ENCODE results near the gene SCGB1A1. TPM values are rescaled to one million over a fixed set of nuclear protein-coding genes. Genes with fewer than 3 reads are reported as not detected.
A peak's percentile ranks its signal among the peaks of the same experiment; 100 is the strongest.

Gene SCGB1A1
- polyA plus RNA-seq, 1 of the 3 experiments (the other 2 are of a cell fraction): not detected

DNA sequence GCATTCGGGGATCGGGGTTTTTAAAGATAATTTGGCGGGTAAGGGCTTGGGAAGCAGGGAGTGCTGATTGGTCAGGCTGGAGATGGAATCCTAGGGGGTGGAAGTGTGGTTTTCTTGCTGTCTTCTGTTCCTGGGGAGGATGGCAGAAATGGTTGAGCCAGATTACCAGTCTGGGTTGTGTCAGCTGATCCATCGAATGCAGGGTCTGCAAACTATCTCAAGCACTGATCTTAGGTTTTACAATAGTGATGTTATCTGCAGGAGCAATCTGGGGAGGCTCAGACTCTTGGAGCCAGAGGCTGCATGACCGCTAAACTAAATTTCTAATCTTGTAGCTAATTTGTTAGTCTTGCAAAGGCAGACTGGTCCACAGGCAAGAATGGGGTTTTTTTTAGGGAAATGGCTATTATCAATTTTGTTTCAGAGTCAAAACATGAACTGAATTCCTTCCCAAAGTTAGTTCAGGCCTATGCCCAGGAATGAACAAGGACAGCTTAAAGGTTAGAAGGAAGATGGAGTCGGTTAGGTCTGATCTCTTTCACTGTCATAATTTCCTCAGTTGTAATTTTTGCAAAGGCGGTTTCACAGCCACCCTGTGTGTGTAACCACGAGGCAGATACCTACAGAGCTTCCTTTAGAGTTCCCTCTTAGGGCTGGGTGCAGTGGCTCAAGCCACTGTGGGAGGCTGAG, 10.2 kb downstream of the SCGB1A1 start (continued):
- TF ChIP-seq, protein P1, sequence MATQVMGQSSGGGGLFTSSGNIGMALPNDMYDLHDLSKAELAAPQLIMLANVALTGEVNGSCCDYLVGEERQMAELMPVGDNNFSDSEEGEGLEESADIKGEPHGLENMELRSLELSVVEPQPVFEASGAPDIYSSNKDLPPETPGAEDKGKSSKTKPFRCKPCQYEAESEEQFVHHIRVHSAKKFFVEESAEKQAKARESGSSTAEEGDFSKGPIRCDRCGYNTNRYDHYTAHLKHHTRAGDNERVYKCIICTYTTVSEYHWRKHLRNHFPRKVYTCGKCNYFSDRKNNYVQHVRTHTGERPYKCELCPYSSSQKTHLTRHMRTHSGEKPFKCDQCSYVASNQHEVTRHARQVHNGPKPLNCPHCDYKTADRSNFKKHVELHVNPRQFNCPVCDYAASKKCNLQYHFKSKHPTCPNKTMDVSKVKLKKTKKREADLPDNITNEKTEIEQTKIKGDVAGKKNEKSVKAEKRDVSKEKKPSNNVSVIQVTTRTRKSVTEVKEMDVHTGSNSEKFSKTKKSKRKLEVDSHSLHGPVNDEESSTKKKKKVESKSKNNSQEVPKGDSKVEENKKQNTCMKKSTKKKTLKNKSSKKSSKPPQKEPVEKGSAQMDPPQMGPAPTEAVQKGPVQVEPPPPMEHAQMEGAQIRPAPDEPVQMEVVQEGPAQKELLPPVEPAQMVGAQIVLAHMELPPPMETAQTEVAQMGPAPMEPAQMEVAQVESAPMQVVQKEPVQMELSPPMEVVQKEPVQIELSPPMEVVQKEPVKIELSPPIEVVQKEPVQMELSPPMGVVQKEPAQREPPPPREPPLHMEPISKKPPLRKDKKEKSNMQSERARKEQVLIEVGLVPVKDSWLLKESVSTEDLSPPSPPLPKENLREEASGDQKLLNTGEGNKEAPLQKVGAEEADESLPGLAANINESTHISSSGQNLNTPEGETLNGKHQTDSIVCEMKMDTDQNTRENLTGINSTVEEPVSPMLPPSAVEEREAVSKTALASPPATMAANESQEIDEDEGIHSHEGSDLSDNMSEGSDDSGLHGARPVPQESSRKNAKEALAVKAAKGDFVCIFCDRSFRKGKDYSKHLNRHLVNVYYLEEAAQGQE (IDR thresholded peaks at IDR 0.05; ENCODE audit: low read depth, low read length): no peak
- no peak for TF ChIP-seq TAF1 (IDR thresholded peaks at IDR 0.05; ENCODE audit: borderline replicate concordance, low read depth, low read length)
- TF ChIP-seq EZH2phosphoT487 (IDR thresholded peaks at IDR 0.05; ENCODE audit: borderline replicate concordance, low read depth): no peak
- no peak for TF ChIP-seq GABPA (IDR thresholded peaks at IDR 0.05; ENCODE audit: low read depth)
- peak; percentile 10; the same call in 1 of the 2 replicates for TF ChIP-seq MEF2A (IDR thresholded peaks at IDR 0.05; ENCODE audit: borderline replicate concordance, low read depth)
- TF ChIP-seq, protein P2, sequence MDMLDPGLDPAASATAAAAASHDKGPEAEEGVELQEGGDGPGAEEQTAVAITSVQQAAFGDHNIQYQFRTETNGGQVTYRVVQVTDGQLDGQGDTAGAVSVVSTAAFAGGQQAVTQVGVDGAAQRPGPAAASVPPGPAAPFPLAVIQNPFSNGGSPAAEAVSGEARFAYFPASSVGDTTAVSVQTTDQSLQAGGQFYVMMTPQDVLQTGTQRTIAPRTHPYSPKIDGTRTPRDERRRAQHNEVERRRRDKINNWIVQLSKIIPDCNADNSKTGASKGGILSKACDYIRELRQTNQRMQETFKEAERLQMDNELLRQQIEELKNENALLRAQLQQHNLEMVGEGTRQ (IDR thresholded peaks at IDR 0.05; ENCODE audit: borderline replicate concordance, low read depth, low read length): no peak

DNA sequence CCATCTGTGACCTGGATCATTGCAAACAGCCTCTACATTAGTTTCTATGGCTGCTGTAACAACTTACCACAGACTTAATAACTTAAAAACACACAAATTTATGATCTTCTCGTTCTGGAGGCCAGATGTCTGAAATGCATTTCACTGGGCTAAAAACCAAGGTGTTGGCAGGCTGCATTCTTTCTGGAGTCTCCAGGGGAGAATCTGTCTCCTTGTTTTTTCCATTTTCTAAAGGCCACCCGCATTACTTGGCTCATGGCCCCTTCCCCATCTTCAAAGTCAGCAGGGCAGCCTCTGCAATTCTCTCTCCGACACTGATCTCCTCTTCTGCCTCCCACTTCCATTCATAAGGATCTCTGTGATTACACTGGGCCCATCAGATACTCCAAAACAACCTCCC, 11.6 kb downstream of the SCGB1A1 start:
- Histone ChIP-seq H3K36me3 (replicated peaks in 1 of 2; ENCODE audit: control insufficient read depth in 1 of 2, insufficient read depth in 2 of 2, low read length in 1 of 2) (no peaks in the 10 kb centered on the region), H3K27me3 (ENCODE audit: insufficient read depth) (no peaks in the 10 kb centered on the region), H3K4me1 (ENCODE audit: control insufficient read depth in 1 of 2, insufficient read depth in 2 of 2, low read depth in 1 of 2, low read length in 1 of 2) (peaks cover 18 to 39% of the 10 kb centered on the region in 2 experiments), H3K27ac (ENCODE audit: low read depth in 2 of 2, low read length in 1 of 2) (peak overlapping the region in 1 of 2 experiments; percentile 75; a peak in 2 of 4 replicates), H4K20me1 (ENCODE audit: insufficient read depth) (no peaks in the 10 kb centered on the region), H3K4me2 (no peak overlapping the region), H3K79me2 (ENCODE audit: insufficient read depth) (no peaks in the 10 kb centered on the region), H3K9me3 (no peaks in the 10 kb centered on the region), H2AFZ (ENCODE audit: low read depth) (no peak overlapping the region), H3K9ac (no peak overlapping the region), H3K9me2 (no peaks in the 10 kb centered on the region), H3K4me3 (ENCODE audit: low read depth in 2 of 2, low read length in 1 of 2) (no peak overlapping the region), H3F3A (replicated peaks; ENCODE audit: insufficient read depth) (peaks cover 55% of the 10 kb centered on the region)
- peak; percentile 28; the same call in 1 of the 2 replicates for TF ChIP-seq TCF12 (IDR thresholded peaks at IDR 0.05)
- TF ChIP-seq, protein P3, sequence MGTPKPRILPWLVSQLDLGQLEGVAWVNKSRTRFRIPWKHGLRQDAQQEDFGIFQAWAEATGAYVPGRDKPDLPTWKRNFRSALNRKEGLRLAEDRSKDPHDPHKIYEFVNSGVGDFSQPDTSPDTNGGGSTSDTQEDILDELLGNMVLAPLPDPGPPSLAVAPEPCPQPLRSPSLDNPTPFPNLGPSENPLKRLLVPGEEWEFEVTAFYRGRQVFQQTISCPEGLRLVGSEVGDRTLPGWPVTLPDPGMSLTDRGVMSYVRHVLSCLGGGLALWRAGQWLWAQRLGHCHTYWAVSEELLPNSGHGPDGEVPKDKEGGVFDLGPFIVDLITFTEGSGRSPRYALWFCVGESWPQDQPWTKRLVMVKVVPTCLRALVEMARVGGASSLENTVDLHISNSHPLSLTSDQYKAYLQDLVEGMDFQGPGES (IDR thresholded peaks at IDR 0.05; ENCODE audit: low read depth, low read length): no peak
- TF ChIP-seq, protein P4, sequence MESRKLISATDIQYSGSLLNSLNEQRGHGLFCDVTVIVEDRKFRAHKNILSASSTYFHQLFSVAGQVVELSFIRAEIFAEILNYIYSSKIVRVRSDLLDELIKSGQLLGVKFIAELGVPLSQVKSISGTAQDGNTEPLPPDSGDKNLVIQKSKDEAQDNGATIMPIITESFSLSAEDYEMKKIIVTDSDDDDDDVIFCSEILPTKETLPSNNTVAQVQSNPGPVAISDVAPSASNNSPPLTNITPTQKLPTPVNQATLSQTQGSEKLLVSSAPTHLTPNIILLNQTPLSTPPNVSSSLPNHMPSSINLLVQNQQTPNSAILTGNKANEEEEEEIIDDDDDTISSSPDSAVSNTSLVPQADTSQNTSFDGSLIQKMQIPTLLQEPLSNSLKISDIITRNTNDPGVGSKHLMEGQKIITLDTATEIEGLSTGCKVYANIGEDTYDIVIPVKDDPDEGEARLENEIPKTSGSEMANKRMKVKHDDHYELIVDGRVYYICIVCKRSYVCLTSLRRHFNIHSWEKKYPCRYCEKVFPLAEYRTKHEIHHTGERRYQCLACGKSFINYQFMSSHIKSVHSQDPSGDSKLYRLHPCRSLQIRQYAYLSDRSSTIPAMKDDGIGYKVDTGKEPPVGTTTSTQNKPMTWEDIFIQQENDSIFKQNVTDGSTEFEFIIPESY (IDR thresholded peaks at IDR 0.05; ENCODE audit: borderline replicate concordance, low read depth): no peak
- CTCF ChIA-PET: interaction anchor here (1.1 to 9.6 kb wide), 2 partner anchors 35 to 110 kb away, joined by 3 to 183 read pairs; no protein-coding TSS in a partner anchor
- POLR2A ChIA-PET: no interaction called here
- DNase-seq: no peak
- 86% methylated on average over 3 of the region's 3 CpGs for WGBS (ENCODE audit: low lambda C conversion rate)

Measured in SK-N-SH (cell line).